K562 treated with DMSO at 1 percent for 48 hours (cell line): ENCODE measurements around the gene PDE6H. TPM values are rescaled to one million over a fixed set of nuclear protein-coding genes. Genes with fewer than 3 reads are reported as not detected.

Experiments used
- total RNA-seq: library from RNA; unstranded; fragments of 300-600 nt; gene quantifications from 2 replicates; pipeline ENCODE4 v1.2.3, GENCODE V29; 2022; ENCODE audit warnings: low replicate concordance; ENCODE audit errors: extremely low read depth

Gene PDE6H
- not detected in 2 replicates for total RNA-seq

GRCh38 chr12:14972816-14973215 lies at the start of gene PDE6H:
PDE6H (plus strand) TSS chr12:14973042; CDS start chr12:14978013, 4,971 bp downstream.

DNA sequence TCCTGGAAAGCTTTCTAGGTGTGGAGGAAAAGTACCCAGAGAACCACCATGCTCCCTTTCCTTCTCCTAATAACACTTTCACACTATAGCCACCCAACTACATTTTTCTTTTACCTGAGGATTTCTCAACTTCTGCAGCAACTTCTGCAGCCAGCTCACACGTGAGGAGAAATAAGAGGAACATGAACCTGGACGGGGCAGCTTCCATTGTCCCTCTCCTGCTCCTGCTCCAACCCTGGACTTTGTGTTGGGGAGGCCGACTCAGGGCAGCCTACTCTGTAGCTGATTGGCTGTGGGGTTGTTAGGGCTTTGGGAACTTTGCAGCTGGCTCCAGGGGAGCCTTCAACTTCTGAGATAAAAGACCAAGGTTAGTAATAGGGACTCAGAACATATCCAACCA lies 34.5 kb upstream of the PDE6H start, which contains the start of gene ERP27:
Gene ERP27, minus strand, starts transcription at position 237 of the 400 bp plus-strand sequence. Its CDS starts 29 bp downstream, at position 208.

GRCh38 chr12:14961466-14962152 lies 11.2 kb upstream of the PDE6H start, which contains the start of gene ARHGDIB:
ARHGDIB (minus strand) TSS chr12:14961601; CDS start chr12:14950712, 10,889 bp downstream.

Other genes starting within 250 kb of the PDE6H start
- not detected in 2 replicates for gene WBP11, start 169.6 kb upstream of the PDE6H start, total RNA-seq
- not detected in 2 replicates for gene C12orf60, start 169.4 kb upstream of the PDE6H start, total RNA-seq
- gene SMCO3, start 158.9 kb upstream of the PDE6H start, total RNA-seq = not detected in 2 replicates
- not detected in 2 replicates for gene ART4, start 129.5 kb upstream of the PDE6H start, total RNA-seq
- not detected in 2 replicates for gene MGP, start 87.2 kb upstream of the PDE6H start, total RNA-seq
- not detected in 2 replicates for gene ERP27, start 34.5 kb upstream of the PDE6H start, total RNA-seq
- gene ARHGDIB, start 11.4 kb upstream of the PDE6H start, total RNA-seq = not detected in 2 replicates
- not detected in 2 replicates for gene RERG, start 248.4 kb downstream of the PDE6H start, total RNA-seq